Measurements from ENCODE around the gene TTC24. TPM values are rescaled to one million over a fixed set of nuclear protein-coding genes. Genes with fewer than 3 reads are reported as not detected.
A peak's percentile ranks its signal among the peaks of the same experiment; 100 is the strongest.
"Not testable (repeated sequence)": the region's sequence is repeated elsewhere in the genome, so short reads cannot be mapped to it uniquely, and the experiment has no call there.

Gene TTC24
- polyA plus RNA-seq, 1 experiment, result not detected

DNA sequence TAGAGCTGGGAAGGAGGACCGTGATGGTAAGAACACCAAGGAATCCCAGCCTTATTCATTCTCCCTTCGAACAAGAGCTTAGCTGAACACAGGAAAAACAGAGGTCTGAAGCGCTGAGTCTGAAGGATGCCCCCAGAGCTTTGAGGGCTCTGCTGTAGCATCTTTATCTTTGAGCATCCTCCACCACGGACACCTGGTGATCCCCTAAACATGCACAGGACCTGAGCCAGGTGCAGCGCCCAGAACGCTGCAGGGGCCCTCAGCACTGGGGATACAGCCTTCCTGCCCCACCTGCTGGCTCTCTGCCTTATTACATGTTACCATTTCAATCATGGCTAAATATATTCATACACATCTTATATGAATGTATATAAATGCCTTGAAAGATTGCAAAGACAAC, 29.5 kb downstream of the TTC24 start:
- H3K4me3 ChIP-seq (ENCODE audit: low read depth, low read length), result no peak overlapping the region
- TF ChIP-seq, protein P1, sequence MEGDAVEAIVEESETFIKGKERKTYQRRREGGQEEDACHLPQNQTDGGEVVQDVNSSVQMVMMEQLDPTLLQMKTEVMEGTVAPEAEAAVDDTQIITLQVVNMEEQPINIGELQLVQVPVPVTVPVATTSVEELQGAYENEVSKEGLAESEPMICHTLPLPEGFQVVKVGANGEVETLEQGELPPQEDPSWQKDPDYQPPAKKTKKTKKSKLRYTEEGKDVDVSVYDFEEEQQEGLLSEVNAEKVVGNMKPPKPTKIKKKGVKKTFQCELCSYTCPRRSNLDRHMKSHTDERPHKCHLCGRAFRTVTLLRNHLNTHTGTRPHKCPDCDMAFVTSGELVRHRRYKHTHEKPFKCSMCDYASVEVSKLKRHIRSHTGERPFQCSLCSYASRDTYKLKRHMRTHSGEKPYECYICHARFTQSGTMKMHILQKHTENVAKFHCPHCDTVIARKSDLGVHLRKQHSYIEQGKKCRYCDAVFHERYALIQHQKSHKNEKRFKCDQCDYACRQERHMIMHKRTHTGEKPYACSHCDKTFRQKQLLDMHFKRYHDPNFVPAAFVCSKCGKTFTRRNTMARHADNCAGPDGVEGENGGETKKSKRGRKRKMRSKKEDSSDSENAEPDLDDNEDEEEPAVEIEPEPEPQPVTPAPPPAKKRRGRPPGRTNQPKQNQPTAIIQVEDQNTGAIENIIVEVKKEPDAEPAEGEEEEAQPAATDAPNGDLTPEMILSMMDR (IDR thresholded peaks at IDR 0.05; ENCODE audit: low read depth, low read length), result peak; percentile 63
- no peaks in the 10 kb centered on the region for H3K9me3 ChIP-seq (ENCODE audit: control insufficient read depth, insufficient read depth, low read length)
- H3K27me3 ChIP-seq (ENCODE audit: control insufficient read depth, insufficient read depth, low read length), result peaks cover 18% of the 10 kb centered on the region
- DNase-seq (ENCODE audit: low read depth, low spot score), result no peak
- no peak overlapping the region for H3K27ac ChIP-seq (ENCODE audit: low read depth, low read length)
- ChIA-PET CTCF (interaction anchor here (0.5 to 1.8 kb wide), 20 partner anchors 9 to 247 kb away, joined by 3 to 28 read pairs (median 6); partner anchors contain the start of gene TTC24), POLR2A (no interaction called here)

DNA sequence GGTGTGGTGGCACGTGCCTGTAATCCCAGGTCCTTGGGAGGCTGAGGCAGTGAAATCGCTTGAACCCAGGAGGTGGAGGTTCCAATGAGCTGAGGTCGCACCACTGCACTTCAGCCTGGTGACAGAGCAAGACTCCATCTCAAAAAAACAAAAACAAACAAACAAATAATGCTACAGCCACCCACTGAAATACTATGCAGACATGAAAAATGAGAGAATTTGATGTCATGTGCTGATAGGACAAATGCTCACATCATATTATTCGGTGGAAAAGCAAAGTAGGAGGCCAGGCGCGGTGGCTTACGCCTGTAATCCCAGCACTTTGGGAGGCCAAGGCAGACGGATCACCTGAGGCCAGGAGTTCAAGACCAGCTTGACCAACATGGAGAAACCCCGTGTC, 30.5 kb downstream of the TTC24 start:
- POLR2A ChIA-PET; H3K27ac ChIP-seq (ENCODE audit: low read depth, low read length); H3K4me3 ChIP-seq (ENCODE audit: low read depth, low read length); DNase-seq (ENCODE audit: low read depth, low spot score); H3K9me3 ChIP-seq (ENCODE audit: control insufficient read depth, insufficient read depth, low read length): not testable (repeated sequence)
- CTCF ChIA-PET, result interaction anchor here (0.6 to 1.2 kb wide), 3 partner anchors 17 to 344 kb away, joined by 3 to 5 read pairs (median 5); no protein-coding TSS in a partner anchor
- H3K27me3 ChIP-seq (ENCODE audit: control insufficient read depth, insufficient read depth, low read length), result peaks cover 23% of the 10 kb centered on the region

GRCh38 chr1:156612666-156613065, 33.1 kb downstream of the TTC24 start:
- H3K9me3 ChIP-seq (ENCODE audit: control insufficient read depth, insufficient read depth, low read length), result no peaks in the 10 kb centered on the region
- H3K27me3 ChIP-seq (ENCODE audit: control insufficient read depth, insufficient read depth, low read length), result peaks cover 27% of the 10 kb centered on the region
- H3K27ac ChIP-seq (ENCODE audit: low read depth, low read length), result no peak overlapping the region
- H3K4me3 ChIP-seq (ENCODE audit: low read depth, low read length), result no peak overlapping the region
- POLR2A ChIA-PET, result no interaction called here
- CTCF ChIA-PET, result interaction anchor here (0.7 to 4.9 kb wide), 6 partner anchors 12 to 227 kb away, joined by 3 to 25 read pairs (median 7); no protein-coding TSS in a partner anchor
- TF ChIP-seq, protein P1 (IDR thresholded peaks at IDR 0.05; ENCODE audit: low read depth, low read length), result no peak
- DNase-seq (ENCODE audit: low read depth, low spot score), result no peak

- ChIA-PET CTCF (interaction anchor here (2.6 kb wide), 1 partner anchor 11 kb away, joined by 12 read pairs; no protein-coding TSS in a partner anchor), POLR2A (no interaction called here)
- no peak overlapping the region for H3K4me3 ChIP-seq (ENCODE audit: low read depth, low read length)
- no peaks in the 10 kb centered on the region for H3K9me3 ChIP-seq (ENCODE audit: control insufficient read depth, insufficient read depth, low read length)
- peaks cover 41% of the 10 kb centered on the region for H3K27me3 ChIP-seq (ENCODE audit: control insufficient read depth, insufficient read depth, low read length)
- no peak for DNase-seq (ENCODE audit: low read depth, low spot score)
- no peak overlapping the region for H3K27ac ChIP-seq (ENCODE audit: low read depth, low read length)
- TF ChIP-seq, protein P1 (IDR thresholded peaks at IDR 0.05; ENCODE audit: low read depth, low read length), result no peak
Measured at GRCh38 chr1:156615946-156616345, 36.4 kb downstream of the TTC24 start.

- ChIA-PET CTCF (interaction anchor here (1.0 to 2.2 kb wide), 5 partner anchors 8 to 170 kb away, joined by 3 to 10 read pairs (median 4); no protein-coding TSS in a partner anchor), POLR2A (no interaction called here)
- H3K9me3 ChIP-seq (ENCODE audit: control insufficient read depth, insufficient read depth, low read length), result no peaks in the 10 kb centered on the region
- H3K27me3 ChIP-seq (ENCODE audit: control insufficient read depth, insufficient read depth, low read length), result peaks cover 45% of the 10 kb centered on the region
- H3K27ac ChIP-seq (ENCODE audit: low read depth, low read length), result no peak overlapping the region
- no peak overlapping the region for H3K4me3 ChIP-seq (ENCODE audit: low read depth, low read length)
- DNase-seq (ENCODE audit: low read depth, low spot score), result no peak
- TF ChIP-seq, protein P1 (IDR thresholded peaks at IDR 0.05; ENCODE audit: low read depth, low read length), result no peak
Measured at GRCh38 chr1:156616463-156616862, 36.9 kb downstream of the TTC24 start.

Data from AG04450 (cell line).